Fibroblast of mammary gland (primary cell): ENCODE results near the gene ENTPD2.

Experiments used
- DNase-seq: peaks from one replicate; pipeline ENCODE4 v3.0.0-alpha.2; 2010; ENCODE audit warnings: low read depth
- H3K4me3 ChIP-seq: 2 replicates; pipeline ENCODE4 v1.5.1; 2011; ENCODE audit warnings: low read depth, mild to moderate bottlenecking, low read length, moderate library complexity; ENCODE audit not compliant: control insufficient read depth
- CTCF ChIP-seq: conservative IDR thresholded peaks from 2 replicates; pipeline ENCODE4 v1.5.1; 2011; ENCODE audit warnings: low read depth, low read length, inconsistent platforms; ENCODE audit not compliant: control insufficient read depth, insufficient read depth

Gene ENTPD2

GRCh38 chr9:137056739-137057415 is 3.0 kb upstream of the ENTPD2 start:
- TF ChIP-seq CTCF = no peak

GRCh38 chr9:137055385-137056364 is 1.8 kb upstream of the ENTPD2 start:
- no peak overlapping the region for H3K4me3 ChIP-seq
- no peak for TF ChIP-seq CTCF
- DNase-seq = peak; percentile 71

More at GRCh38 chr9:137056739-137057415, 3.0 kb upstream of the ENTPD2 start:
- H3K4me3 ChIP-seq = no peak overlapping the region
- DNase-seq = no peak

- TF ChIP-seq CTCF = no peak
- H3K4me3 ChIP-seq = no peak overlapping the region
- no peak for DNase-seq
Observed at GRCh38 chr9:137054932-137055384, 1.1 kb upstream of the ENTPD2 start.

GRCh38 chr9:137052998-137053943 is 590 bp downstream of the ENTPD2 start:
- TF ChIP-seq CTCF = no peak
- DNase-seq = no peak
- no peak overlapping the region for H3K4me3 ChIP-seq

- DNase-seq = no peak
- no peak overlapping the region for H3K4me3 ChIP-seq
- TF ChIP-seq CTCF = no peak
Observed at GRCh38 chr9:137052293-137052692, 1.6 kb downstream of the ENTPD2 start.
